Stomach (tissue), 9 donors: ENCODE results near the gene NT5C2. TPM values are rescaled to one million over a fixed set of nuclear protein-coding genes. Genes with fewer than 3 reads are reported as not detected.

Experiments
- DNase-seq, 2 donors: peaks; one replicate each; pipeline versions ENCODE4 v3.0.0 to v3.0.0-alpha.2; 2013 to 2019
- H3K27ac ChIP-seq, 5 donors: fragments of 200-600 bp in 4 of 5; sonication (generic) in 4 of 5; one replicate each; pipeline ENCODE4 v1.5.1; 2013 to 2019; ENCODE audit warnings: mild to moderate bottlenecking in 1 of 5, moderate library complexity in 1 of 5
- H3K27me3 ChIP-seq, 3 donors: fragments of 200-600 bp; sonication (generic); one replicate each; pipeline ENCODE4 v1.5.1; 2017 to 2019; ENCODE audit warnings: mixed run types in 1 of 3
- H3K36me3 ChIP-seq, 4 donors: fragments of 200-600 bp; sonication (generic); 1 replicate in 3 of 4; 2 replicates in 1 of 4; pipeline ENCODE4 v1.5.1; 2016 to 2019
- H3K4me1 ChIP-seq, 4 donors: fragments of 200-600 bp; sonication (generic); one replicate each; pipeline ENCODE4 v1.5.1; 2016 to 2019
- H3K4me3 ChIP-seq, 4 donors: fragments of 200-600 bp; sonication (generic) in 3 of 4; one replicate each; pipeline ENCODE4 v1.5.1; 2016 to 2019; ENCODE audit warnings: mild to moderate bottlenecking in 1 of 4
- H3K9me3 ChIP-seq, 4 donors: fragments of 200-600 bp; sonication (generic); one replicate each; pipeline ENCODE4 v1.5.1; 2016 to 2019
- CTCF ChIP-seq, 7 experiments: fragments of 450-650 bp in 4 of 7; fragments of 200-600 bp in 3 of 7; sonication (generic) in 3 of 7; IDR thresholded peaks; one replicate each; pipeline ENCODE4 v1.5.1; 2016 to 2019; ENCODE audit warnings: antibody characterized with exemption in 7 of 7, control low read depth in 2 of 7, mild to moderate bottlenecking in 1 of 7
- EP300 ChIP-seq: sonication (generic); formaldehyde crosslinking; IDR thresholded peaks from one replicate; pipeline ENCODE4 v1.6.1; 2017; ENCODE audit warnings: antibody characterized with exemption
- POLR2A ChIP-seq, 4 donors: fragments of 450-650 bp; IDR thresholded peaks; one replicate each; pipeline ENCODE4 v1.6.1; 2016; ENCODE audit warnings: antibody characterized with exemption in 4 of 4, control low read depth in 2 of 4, mild to moderate bottlenecking in 1 of 4, moderate library complexity in 1 of 4
- POLR2AphosphoS5 ChIP-seq, 3 donors: sonication (generic); formaldehyde crosslinking; IDR thresholded peaks; one replicate each; pipeline ENCODE4 v1.6.1; 2016; ENCODE audit warnings: antibody characterized with exemption in 3 of 3
- WGBS, 5 donors: extraction: QIAGEN DNeasy Blood & Tissue Kit in 3 of 5; methylation state at CpG; one replicate each; pipeline versions ENCODE4 v1.1.5 to v1.1.7; 2013 to 2018; 5-methylcytosine and 5-hydroxymethylcytosine counted together
- intact Hi-C: fragments of 100-400 bp; cut with DNase I; formaldehyde crosslinking; loops from one replicate; pipeline ENCODE4 v1.15.1; 2023; ENCODE audit warnings: low total_unique reads
- polyA plus RNA-seq, 3 donors: library from polyadenylated mRNA; stranded (reverse); fragments of 200-250 nt; gene quantifications; one replicate each; pipeline ENCODE4 v1.2.3, GENCODE V29; 2013
- total RNA-seq, 5 donors: library from RNA; depleted of rRNA; stranded (reverse); fragments of >200 nt; gene quantifications; one replicate each; pipeline versions ENCODE4 v1.1.0 to v1.2.3, GENCODE V29; 2014 to 2016
- donor health status: healthy with polysubstance abuse.
- donor health status: Bipolar disorder and iron deficiency.
- donor health status: healthy.

NT5C2 gene
- total and polyA plus RNA-seq, 8 donors, result 20.0 to 176 (median 35.6) TPM

- intact Hi-C loops, result loop anchor here (2.0 kb wide), 1 partner anchor 18 kb away; no protein-coding TSS in a partner anchor
- DNase-seq, result peak in 1 of 2 donors; percentile 11
- no peak for TF ChIP-seq POLR2A (IDR thresholded peaks at IDR 0.05)
- TF ChIP-seq CTCF (IDR thresholded peaks at IDR 0.05), result no peak
- TF ChIP-seq POLR2AphosphoS5 (IDR thresholded peaks at IDR 0.05), result no peak
- Histone ChIP-seq H3K27me3 (no peaks in the 10 kb centered on the region), H3K4me1 (peaks cover 7 to 45% (median 13%) of the 10 kb centered on the region in 4 donors), H3K36me3 (no peaks in the 10 kb centered on the region), H3K9me3 (no peaks in the 10 kb centered on the region), H3K27ac (peak overlapping the region in 1 of 5 donors; percentile 73), H3K4me3 (no peak overlapping the region)
- 65 to 82% (median 74%) methylated on average over 7 of the region's 7 CpGs for WGBS, 5 donors
Measured at GRCh38 chr10:103232772-103233488, 39.9 kb upstream of the NT5C2 start.

GRCh38 chr10:103232131-103232673, 39.1 kb upstream of the NT5C2 start:
- H3K4me3 ChIP-seq, result no peak overlapping the region
- H3K4me1 ChIP-seq, result peaks cover 7 to 49% (median 13%) of the 10 kb centered on the region in 4 donors
- no peak for DNase-seq
- 44 to 65% (median 55%) methylated on average over 3 of the region's 3 CpGs for WGBS, 5 donors
- H3K27ac ChIP-seq, result peak overlapping the region in 3 of 5 donors; percentile 73 to 80 (median 80)
- no peaks in the 10 kb centered on the region for H3K9me3 ChIP-seq
- H3K27me3 ChIP-seq, result no peaks in the 10 kb centered on the region
- intact Hi-C loops, result loop anchor here (2.0 kb wide), 1 partner anchor 17 kb away; no protein-coding TSS in a partner anchor
- H3K36me3 ChIP-seq, result no peaks in the 10 kb centered on the region
- TF ChIP-seq CTCF (IDR thresholded peaks at IDR 0.05), result no peak
- TF ChIP-seq POLR2A (IDR thresholded peaks at IDR 0.05), result no peak
- no peak for TF ChIP-seq POLR2AphosphoS5 (IDR thresholded peaks at IDR 0.05)
- no peak for TF ChIP-seq EP300

GRCh38 chr10:103231047-103231551, 38.0 kb upstream of the NT5C2 start:
- Histone ChIP-seq H3K27me3 (no peaks in the 10 kb centered on the region), H3K36me3 (no peaks in the 10 kb centered on the region), H3K4me3 (no peak overlapping the region), H3K9me3 (no peaks in the 10 kb centered on the region), H3K4me1 (peaks cover 7 to 49% (median 15%) of the 10 kb centered on the region in 4 donors), H3K27ac (peak overlapping the region; percentile 48 to 80 (median 76))
- intact Hi-C loops, result no loop called here
- peak; percentile 46 to 75 for DNase-seq
- 12 to 32% (median 24%) methylated on average over 4 of the region's 4 CpGs for WGBS, 5 donors
- TF ChIP-seq POLR2A (IDR thresholded peaks at IDR 0.05) (no peak), EP300 (no peak), CTCF (IDR thresholded peaks at IDR 0.05) (no peak), POLR2AphosphoS5 (IDR thresholded peaks at IDR 0.05) (peak in 2 of 3 donors; percentile 23 to 69)

GRCh38 chr10:103227416-103227815, 34.3 kb upstream of the NT5C2 start:
- H3K36me3 ChIP-seq, result no peaks in the 10 kb centered on the region
- H3K9me3 ChIP-seq, result peaks cover 12 to 26% (median 20%) of the 10 kb centered on the region in 4 donors
- peaks cover 7 to 40% (median 15%) of the 10 kb centered on the region in 4 donors for H3K4me1 ChIP-seq
- peak overlapping the region in 1 of 5 donors; percentile 72 for H3K27ac ChIP-seq
- H3K27me3 ChIP-seq, result no peaks in the 10 kb centered on the region
- no peak overlapping the region for H3K4me3 ChIP-seq
- WGBS, 5 donors, result 79 to 98% (median 93%) methylated on average over 1 of the region's 1 CpG
- intact Hi-C loops, result no loop called here
- TF ChIP-seq POLR2A (IDR thresholded peaks at IDR 0.05) (no peak), CTCF (IDR thresholded peaks at IDR 0.05) (no peak), POLR2AphosphoS5 (IDR thresholded peaks at IDR 0.05) (no peak), EP300 (no peak)
- no peak for DNase-seq
